Measurements from ENCODE around the gene FEZ2. TPM values are rescaled to one million over a fixed set of nuclear protein-coding genes. Genes with fewer than 3 reads are reported as not detected.

FEZ2 gene
- total RNA-seq, 1 donor from 2014 or later, result 50.5 TPM

DNA sequence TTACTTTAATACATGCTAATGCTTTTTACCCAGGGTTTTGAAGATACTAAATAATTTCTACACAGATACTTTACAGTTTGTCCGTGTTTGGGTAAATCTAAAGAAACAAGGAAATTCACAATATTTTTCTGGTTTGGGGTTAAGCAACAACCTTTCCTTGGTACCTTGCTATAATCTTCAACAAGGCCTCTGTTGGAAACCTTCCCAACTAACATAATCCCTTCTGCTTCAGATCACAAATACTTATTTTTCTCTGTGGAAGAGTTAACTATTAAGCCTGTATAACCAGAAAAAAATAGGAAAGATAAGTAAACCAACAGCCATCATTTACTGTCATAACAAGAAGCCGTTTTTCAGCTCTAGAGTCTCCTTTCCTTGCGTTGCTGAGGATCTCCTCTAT is 15.0 kb downstream of the FEZ2 start:
- Mint-ChIP-seq H3K27ac (ENCODE audit: unreplicated experiment) (peak overlapping the region; percentile 80), H3K9me3 (ENCODE audit: unreplicated experiment) (no peaks in the 10 kb centered on the region), H3K27me3 (ENCODE audit: unreplicated experiment) (no peaks in the 10 kb centered on the region), H3K4me3 (ENCODE audit: unreplicated experiment) (no peak overlapping the region), H3K36me3 (ENCODE audit: unreplicated experiment) (peaks cover 65% of the 10 kb centered on the region), H3K4me1 (ENCODE audit: unreplicated experiment) (peaks cover 22% of the 10 kb centered on the region)
- TF ChIP-seq, protein P1, sequence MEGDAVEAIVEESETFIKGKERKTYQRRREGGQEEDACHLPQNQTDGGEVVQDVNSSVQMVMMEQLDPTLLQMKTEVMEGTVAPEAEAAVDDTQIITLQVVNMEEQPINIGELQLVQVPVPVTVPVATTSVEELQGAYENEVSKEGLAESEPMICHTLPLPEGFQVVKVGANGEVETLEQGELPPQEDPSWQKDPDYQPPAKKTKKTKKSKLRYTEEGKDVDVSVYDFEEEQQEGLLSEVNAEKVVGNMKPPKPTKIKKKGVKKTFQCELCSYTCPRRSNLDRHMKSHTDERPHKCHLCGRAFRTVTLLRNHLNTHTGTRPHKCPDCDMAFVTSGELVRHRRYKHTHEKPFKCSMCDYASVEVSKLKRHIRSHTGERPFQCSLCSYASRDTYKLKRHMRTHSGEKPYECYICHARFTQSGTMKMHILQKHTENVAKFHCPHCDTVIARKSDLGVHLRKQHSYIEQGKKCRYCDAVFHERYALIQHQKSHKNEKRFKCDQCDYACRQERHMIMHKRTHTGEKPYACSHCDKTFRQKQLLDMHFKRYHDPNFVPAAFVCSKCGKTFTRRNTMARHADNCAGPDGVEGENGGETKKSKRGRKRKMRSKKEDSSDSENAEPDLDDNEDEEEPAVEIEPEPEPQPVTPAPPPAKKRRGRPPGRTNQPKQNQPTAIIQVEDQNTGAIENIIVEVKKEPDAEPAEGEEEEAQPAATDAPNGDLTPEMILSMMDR (IDR thresholded peaks at IDR 0.05), result no peak
- no peak for DNase-seq (ENCODE audit: extremely low spot score, unreplicated experiment)

DNA sequence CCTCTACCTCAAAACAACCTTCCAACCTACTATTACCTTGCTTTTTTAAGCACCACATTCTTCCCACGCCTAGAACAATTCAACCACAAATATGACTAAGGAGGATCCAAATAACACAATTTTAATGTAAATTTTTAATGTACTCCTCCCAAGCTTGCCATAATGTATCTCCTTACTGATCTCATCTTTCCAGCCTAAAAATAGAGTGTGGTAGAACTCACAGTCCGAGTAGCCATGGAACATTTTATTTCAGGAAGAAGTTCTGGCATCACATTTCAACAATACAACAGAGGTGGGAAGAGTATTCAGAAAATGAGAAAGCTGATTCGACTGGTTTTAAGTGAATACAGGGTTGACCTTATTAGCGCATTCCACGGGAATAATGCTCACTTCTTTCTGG is 15.4 kb downstream of the FEZ2 start:
- Mint-ChIP-seq H3K27me3 (ENCODE audit: unreplicated experiment) (no peaks in the 10 kb centered on the region), H3K9me3 (ENCODE audit: unreplicated experiment) (no peaks in the 10 kb centered on the region), H3K4me3 (ENCODE audit: unreplicated experiment) (no peak overlapping the region), H3K27ac (ENCODE audit: unreplicated experiment) (peak overlapping the region; percentile 80), H3K36me3 (ENCODE audit: unreplicated experiment) (peaks cover 68% of the 10 kb centered on the region), H3K4me1 (ENCODE audit: unreplicated experiment) (peaks cover 22% of the 10 kb centered on the region)
- TF ChIP-seq, protein P1 (IDR thresholded peaks at IDR 0.05), result no peak
- DNase-seq (ENCODE audit: extremely low spot score, unreplicated experiment), result no peak

DNA sequence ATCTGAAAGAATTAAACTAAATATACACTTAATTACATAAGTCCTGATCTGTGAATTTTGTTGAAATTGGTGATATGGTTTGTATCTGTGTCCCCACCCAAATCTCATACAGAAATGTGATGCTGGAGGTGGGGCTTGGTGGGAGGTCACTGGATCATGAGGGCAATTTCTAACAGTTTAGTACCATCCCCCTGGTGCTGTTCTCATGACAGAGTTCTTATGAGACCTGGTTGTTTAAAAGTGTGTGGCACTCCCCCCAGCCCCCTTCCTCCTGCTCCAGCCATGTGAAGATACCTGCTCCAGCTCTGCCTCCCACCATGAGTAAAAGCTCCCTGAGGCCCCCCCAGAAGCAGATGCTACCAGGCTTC is 18.7 kb downstream of the FEZ2 start:
- TF ChIP-seq, protein P1 (IDR thresholded peaks at IDR 0.05), result no peak
- no peak overlapping the region for H3K27ac Mint-ChIP-seq (ENCODE audit: unreplicated experiment)
- H3K4me3 Mint-ChIP-seq (ENCODE audit: unreplicated experiment), result no peak overlapping the region
- no peaks in the 10 kb centered on the region for H3K27me3 Mint-ChIP-seq (ENCODE audit: unreplicated experiment)
- no peaks in the 10 kb centered on the region for H3K9me3 Mint-ChIP-seq (ENCODE audit: unreplicated experiment)
- DNase-seq (ENCODE audit: extremely low spot score, unreplicated experiment), result no peak
- peaks cover 20% of the 10 kb centered on the region for H3K4me1 Mint-ChIP-seq (ENCODE audit: unreplicated experiment)
- H3K36me3 Mint-ChIP-seq (ENCODE audit: unreplicated experiment), result peaks cover 72% of the 10 kb centered on the region

DNA sequence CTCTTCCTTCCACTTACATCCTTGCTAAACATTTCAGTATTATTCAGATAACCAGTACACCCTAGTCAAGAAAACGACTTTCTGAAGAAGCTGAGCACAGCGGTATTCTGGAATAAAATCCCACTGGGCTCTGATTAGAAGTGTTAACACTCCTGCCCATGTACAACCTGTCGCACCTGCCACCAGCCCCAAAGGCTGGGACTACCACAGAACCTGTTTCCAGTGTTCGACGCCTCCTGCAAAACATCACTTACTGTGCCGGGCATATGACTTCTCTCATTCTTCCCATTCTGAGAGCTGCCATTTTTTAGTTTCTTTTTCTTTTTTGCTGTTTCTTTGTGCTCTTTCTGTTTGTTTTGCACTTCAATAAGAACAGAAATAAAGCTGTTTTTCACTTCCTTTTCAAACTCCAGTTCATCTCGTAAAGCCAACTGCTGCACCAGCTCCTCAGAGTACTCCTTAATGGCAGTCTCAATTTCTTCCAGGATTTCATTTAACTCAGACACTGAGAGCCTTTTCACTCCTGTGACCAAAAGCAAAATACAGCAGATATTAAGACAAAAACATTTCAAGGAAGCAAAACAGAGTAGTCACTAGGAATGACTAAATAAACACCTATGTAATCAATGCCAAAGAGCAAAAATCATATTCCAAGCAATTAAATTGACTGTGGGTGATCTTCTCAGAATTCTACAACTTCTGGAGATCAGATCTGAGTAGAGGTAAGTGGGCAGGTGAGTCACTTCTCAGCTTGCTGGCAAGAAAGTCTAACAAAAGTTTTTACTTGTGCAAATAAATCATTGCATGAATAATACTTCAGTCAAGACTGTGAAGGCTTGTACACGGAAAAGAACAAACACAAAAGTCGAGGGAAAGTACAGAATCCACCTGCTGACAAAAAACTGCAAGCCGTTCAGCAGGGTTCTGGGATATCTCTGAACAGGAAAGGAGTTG is 19.3 kb downstream of the FEZ2 start:
- no peak for DNase-seq (ENCODE audit: extremely low spot score, unreplicated experiment)
- H3K27ac Mint-ChIP-seq (ENCODE audit: unreplicated experiment), result peak overlapping the region; percentile 24
- H3K9me3 Mint-ChIP-seq (ENCODE audit: unreplicated experiment), result no peaks in the 10 kb centered on the region
- peaks cover 17% of the 10 kb centered on the region for H3K4me1 Mint-ChIP-seq (ENCODE audit: unreplicated experiment)
- H3K27me3 Mint-ChIP-seq (ENCODE audit: unreplicated experiment), result no peaks in the 10 kb centered on the region
- TF ChIP-seq, protein P1 (IDR thresholded peaks at IDR 0.05), result no peak
- H3K4me3 Mint-ChIP-seq (ENCODE audit: unreplicated experiment), result no peak overlapping the region
- peaks cover 70% of the 10 kb centered on the region for H3K36me3 Mint-ChIP-seq (ENCODE audit: unreplicated experiment)

DNA sequence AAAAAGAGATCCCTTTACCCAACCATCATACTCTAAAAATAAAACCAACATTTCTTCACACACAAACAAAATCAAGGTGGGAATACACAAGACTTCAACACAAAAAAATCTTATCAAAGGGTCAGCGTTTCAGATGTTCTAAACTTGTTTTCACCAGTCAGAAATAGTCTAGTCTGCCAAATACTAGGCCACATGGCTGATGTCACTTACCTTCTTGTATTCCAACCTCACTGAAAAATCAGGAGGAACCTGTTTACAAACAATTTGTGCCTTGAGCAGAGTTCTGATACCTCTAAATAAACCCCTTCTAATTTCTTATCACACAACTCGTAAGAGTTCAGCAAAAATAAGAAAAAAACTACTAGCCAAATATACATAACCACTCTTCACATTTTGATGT is 20.1 kb downstream of the FEZ2 start:
- no peaks in the 10 kb centered on the region for H3K27me3 Mint-ChIP-seq (ENCODE audit: unreplicated experiment)
- H3K36me3 Mint-ChIP-seq (ENCODE audit: unreplicated experiment), result peaks cover 68% of the 10 kb centered on the region

More for the DNA sequence above, 20.1 kb downstream of the FEZ2 start:
- no peak for DNase-seq (ENCODE audit: extremely low spot score, unreplicated experiment)
- Mint-ChIP-seq H3K4me1 (ENCODE audit: unreplicated experiment) (peaks cover 10% of the 10 kb centered on the region), H3K4me3 (ENCODE audit: unreplicated experiment) (no peak overlapping the region), H3K27ac (ENCODE audit: unreplicated experiment) (no peak overlapping the region), H3K9me3 (ENCODE audit: unreplicated experiment) (no peaks in the 10 kb centered on the region)
- TF ChIP-seq, protein P1 (IDR thresholded peaks at IDR 0.05), result no peak

Measured in osteocyte (in vitro differentiated cells).